ENCODE measurements around the gene PLAC8.
A peak's percentile ranks its signal among the peaks of the same experiment; 100 is the strongest.

The PLAC8 gene

DNA sequence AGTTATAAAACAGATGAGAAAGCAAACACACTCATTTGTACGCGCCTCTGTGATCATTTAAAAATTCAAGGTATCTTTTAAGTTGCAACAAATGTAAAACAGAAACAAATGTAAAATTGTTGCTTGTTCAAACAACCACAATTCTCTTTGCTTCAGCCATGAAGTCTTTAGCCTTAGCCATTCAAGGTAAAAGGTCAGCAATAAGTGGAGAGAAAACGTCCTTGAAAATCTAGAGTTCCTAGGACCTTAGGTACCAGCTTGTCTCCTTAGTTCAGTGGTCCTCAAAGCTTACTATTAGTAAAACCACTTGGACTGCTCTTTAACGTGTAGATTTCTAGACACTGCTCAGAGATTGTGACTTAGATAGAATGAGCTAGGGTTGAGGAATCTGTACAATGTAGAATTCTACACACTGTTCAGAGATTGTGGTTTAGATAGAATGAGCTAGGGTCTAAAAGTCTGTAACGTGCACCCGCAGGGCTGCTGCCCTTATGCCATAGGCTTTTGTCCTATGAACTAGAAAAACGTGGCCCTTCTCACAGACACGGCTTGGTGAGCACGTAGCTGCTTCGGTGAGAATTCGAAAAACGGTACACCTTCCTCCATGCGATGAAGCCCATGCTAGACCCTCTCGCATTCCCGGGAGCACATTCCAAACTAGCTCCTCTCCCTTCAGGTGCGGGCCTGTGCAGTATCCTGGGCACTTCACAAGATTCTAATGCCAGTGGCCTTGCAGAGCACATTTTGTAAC is 1.7 kb downstream of the PLAC8 start:
- peak; percentile 57 for DNase-seq (ENCODE audit: low read depth)
- H3K4me3 ChIP-seq (ENCODE audit: low read depth, low read length): peak overlapping the region; percentile 68
- TF ChIP-seq, protein P1, sequence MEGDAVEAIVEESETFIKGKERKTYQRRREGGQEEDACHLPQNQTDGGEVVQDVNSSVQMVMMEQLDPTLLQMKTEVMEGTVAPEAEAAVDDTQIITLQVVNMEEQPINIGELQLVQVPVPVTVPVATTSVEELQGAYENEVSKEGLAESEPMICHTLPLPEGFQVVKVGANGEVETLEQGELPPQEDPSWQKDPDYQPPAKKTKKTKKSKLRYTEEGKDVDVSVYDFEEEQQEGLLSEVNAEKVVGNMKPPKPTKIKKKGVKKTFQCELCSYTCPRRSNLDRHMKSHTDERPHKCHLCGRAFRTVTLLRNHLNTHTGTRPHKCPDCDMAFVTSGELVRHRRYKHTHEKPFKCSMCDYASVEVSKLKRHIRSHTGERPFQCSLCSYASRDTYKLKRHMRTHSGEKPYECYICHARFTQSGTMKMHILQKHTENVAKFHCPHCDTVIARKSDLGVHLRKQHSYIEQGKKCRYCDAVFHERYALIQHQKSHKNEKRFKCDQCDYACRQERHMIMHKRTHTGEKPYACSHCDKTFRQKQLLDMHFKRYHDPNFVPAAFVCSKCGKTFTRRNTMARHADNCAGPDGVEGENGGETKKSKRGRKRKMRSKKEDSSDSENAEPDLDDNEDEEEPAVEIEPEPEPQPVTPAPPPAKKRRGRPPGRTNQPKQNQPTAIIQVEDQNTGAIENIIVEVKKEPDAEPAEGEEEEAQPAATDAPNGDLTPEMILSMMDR (IDR thresholded peaks at IDR 0.05; ENCODE audit: insufficient read depth, low read depth, low read length, missing control alignments): no peak

DNA sequence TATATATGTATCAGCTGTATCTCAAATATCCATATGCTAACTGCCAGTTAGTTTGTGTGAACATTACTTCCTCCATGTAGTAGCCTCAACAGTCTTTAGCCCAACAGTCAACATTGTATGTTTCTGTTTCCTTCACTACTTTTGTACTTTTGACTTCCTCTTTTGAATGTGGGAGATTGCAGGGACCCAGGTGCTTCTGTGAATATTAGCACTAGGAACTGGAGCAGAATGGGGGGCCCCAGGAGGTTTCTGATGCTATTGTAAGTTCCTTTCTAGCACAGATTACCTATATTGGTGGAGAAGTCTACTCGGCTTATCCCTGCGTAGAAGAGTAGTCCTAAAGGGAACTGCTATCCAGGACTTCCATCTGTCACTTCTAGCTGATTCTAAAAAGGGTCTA is 2.3 kb downstream of the PLAC8 start:
- H3K4me3 ChIP-seq (ENCODE audit: low read depth, low read length): peak overlapping the region; percentile 68
- peak; percentile 84 for DNase-seq (ENCODE audit: low read depth)
- TF ChIP-seq, protein P1 (IDR thresholded peaks at IDR 0.05; ENCODE audit: insufficient read depth, low read depth, low read length, missing control alignments): no peak

DNA sequence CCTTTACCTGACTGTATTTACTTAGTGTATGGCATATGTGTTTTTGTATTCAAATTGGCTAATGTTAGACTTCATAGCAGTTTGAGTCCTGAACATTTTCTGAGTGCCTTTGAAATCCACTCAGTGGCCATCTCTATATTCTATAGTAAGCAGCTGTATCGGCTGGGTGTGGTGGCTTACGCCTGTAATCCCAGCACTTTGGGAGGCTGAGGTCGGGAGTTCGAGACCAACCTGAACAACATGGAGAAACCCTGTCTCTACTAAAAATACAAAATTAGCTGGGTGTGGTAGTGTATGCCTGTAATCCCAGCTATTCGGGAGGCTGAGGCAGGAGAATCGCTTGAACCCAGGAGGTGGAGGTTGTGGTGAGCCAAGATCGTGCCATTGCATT is 2.8 kb downstream of the PLAC8 start:
- peak; percentile 21 for DNase-seq (ENCODE audit: low read depth)

GRCh38 chr4:83110970-83111750 is 3.4 kb downstream of the PLAC8 start:
- TF ChIP-seq, protein P1 (IDR thresholded peaks at IDR 0.05; ENCODE audit: insufficient read depth, low read depth, low read length, missing control alignments): no peak
- DNase-seq (ENCODE audit: low read depth): peak; percentile 29
- peak overlapping the region; percentile 68 for H3K4me3 ChIP-seq (ENCODE audit: low read depth, low read length)

More for the DNA sequence above, 2.8 kb downstream of the PLAC8 start:
- peak overlapping the region; percentile 68 for H3K4me3 ChIP-seq (ENCODE audit: low read depth, low read length)

GRCh38 chr4:83110223-83110945 is 4.1 kb downstream of the PLAC8 start:
- TF ChIP-seq, protein P1 (IDR thresholded peaks at IDR 0.05; ENCODE audit: insufficient read depth, low read depth, low read length, missing control alignments): peak; percentile 89
- H3K4me3 ChIP-seq (ENCODE audit: low read depth, low read length): peak overlapping the region; percentile 68
- peak; percentile 95 for DNase-seq (ENCODE audit: low read depth)

- peak; percentile 61 for DNase-seq (ENCODE audit: low read depth)
- TF ChIP-seq, protein P1 (IDR thresholded peaks at IDR 0.05; ENCODE audit: insufficient read depth, low read depth, low read length, missing control alignments): no peak
- H3K4me3 ChIP-seq (ENCODE audit: low read depth, low read length): peak overlapping the region; percentile 68
Observed at GRCh38 chr4:83109480-83110222, 4.9 kb downstream of the PLAC8 start.
